HG03571 (cell line): ENCODE data around the gene SERPINA12.

ENCODE experiments used
- ATAC-seq: cut with Tn5 transposase; IDR thresholded peaks from one replicate; pipeline ENCODE4 v1.9.1; 2021; ENCODE audit not compliant: unreplicated experiment

Gene SERPINA12, protein sequence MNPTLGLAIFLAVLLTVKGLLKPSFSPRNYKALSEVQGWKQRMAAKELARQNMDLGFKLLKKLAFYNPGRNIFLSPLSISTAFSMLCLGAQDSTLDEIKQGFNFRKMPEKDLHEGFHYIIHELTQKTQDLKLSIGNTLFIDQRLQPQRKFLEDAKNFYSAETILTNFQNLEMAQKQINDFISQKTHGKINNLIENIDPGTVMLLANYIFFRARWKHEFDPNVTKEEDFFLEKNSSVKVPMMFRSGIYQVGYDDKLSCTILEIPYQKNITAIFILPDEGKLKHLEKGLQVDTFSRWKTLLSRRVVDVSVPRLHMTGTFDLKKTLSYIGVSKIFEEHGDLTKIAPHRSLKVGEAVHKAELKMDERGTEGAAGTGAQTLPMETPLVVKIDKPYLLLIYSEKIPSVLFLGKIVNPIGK

DNA sequence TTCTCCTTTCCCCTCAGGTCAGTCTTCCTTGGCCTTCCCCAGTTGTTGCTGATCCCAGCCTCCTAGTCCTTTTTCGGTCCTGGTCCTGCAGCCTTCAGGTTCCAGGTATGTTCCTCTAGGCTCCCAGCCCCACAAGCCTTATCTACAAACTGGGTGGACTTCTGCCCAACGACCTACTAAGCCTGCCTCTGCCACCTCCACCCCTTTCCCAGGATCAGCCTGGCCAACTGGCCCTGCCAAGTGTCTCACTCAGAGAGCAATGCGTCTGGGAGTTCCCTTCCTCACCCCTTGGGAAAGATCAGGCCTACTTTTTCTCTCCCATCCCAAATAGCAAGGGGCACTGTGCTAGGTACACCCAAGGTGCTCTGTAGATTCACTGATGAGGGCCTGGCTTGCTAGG, at the start of gene SERPINA12:
TSS of gene SERPINA12 (minus strand) at position 114 of the 400 bp plus-strand sequence. CDS start 11,072 bp downstream, outside the sequence.
- ATAC-seq = no peak

DNA sequence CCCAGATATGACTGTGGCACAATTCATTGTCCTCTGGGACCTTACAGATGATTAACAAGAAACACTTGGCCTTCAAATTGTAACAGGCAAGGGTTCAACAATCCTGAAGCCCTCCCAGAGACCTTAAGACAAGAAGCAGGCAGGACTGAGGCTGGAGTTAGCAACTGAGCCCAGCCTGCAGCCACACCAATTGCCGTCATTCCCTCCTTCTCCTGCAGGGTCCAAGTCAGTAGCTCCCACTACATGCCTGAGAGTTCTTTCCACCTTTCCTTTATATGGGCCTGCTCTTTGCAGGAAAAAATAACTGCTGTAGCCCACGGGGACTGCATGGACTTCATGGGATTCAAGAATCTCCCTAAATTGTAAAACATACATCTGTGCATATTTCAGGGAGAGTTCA, 49.6 kb upstream of the SERPINA12 start:
- ATAC-seq = no peak

DNA sequence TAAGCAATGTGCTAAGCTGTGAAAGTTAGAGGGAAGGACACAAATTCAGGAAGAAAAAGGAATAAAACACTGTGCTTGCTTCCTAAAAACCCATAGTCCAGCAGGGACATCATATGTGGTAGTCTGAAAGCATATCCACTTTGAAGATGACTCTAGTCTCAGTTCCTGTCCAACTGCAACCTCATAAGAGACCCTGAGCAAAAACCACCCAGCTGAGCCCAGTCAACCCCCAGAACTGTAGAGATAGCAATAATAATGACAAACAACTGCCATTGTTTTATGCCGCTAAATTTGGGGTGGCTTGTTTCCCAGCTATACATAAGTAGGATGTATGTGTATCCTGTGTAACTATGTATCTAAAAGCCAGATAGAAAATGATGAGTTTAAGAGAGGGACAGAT, 48.1 kb upstream of the SERPINA12 start:
- no peak for ATAC-seq

DNA sequence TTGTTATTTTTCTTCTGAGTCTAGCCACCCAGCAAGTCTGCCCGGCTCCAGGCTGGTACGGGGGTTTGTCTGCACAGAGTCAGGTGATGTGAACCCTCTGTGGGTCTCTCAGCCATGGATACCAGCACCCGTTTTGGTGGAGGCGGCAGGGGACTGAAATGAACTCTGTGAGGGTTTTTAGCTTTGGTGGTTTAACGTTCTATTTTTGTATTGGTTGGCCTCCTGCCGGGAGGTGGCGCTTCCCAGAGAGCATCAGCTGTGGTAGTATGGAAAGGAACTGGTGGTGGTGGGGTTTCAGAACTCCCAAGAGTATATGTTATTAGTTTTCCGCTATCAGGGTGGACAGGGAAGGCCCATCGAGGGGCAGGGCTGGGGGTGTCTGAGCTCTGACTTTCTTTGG, 46.7 kb upstream of the SERPINA12 start:
- no peak for ATAC-seq

DNA sequence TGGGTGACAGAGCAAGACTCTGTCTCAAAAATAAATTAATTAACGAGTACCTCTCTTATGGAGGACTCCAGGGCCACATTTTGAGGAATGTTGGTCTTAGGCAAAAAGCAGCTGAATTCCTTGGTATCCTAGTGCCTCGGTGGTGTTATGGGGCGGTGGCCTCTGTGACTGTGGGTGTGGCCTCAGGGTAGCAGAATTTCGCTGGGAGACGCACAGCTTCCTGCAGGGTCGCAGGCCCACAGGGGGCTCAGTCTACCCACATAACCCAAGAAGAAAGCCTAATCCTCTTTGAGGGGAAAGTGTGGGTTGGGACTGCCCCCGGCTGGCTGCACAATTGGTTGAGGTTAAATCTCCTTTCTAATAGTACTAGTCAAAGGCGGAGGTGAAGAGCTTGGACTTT, 40.8 kb upstream of the SERPINA12 start:
- no peak for ATAC-seq

DNA sequence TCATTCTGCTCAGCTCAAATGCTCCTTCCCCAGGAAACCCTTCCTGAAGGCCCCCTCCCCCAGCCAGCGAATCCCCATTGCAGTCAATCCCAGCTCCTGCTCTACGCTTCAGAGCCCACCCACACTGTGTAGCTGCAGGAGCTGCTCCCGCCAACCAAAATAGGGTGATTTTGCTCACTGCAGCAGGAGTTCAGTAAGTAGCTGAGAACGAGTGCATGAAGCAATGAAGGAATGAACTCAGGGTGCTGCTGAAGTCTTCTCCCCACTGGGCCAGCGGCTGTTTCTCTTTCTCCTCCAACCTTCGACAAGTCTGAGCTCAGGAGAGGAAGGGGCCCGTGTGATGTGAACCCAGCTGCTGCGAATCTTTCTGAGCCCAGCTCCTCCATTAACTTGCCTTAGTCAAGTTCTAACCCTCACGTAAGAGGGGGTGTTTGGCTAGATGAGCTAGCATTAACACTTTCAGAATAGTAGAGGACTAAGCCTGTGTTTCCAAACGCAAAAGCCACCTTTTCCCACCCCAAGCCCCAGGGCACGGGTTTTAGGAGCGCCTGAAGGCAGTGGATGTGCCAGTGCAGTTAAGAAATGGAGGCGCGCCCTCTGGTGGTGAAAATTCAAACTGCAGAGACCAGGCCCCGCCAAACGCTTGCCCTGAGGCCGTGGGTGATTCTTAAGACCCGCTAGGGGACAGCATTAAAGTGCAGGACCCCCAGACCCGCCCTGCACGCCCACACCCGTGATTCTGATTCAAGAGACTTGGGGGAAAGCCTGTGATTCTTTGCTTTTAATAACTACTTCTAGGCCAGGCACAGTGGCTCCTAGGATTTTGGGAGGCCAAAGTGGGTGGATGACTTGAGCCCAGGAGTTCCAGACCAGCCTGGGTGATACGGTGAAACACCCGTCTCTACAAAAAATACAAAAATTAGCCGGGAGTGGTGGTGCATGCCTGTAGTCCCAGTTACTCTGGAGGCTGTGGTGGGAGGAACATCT, 40.0 kb upstream of the SERPINA12 start:
- peak; percentile 86 for ATAC-seq

DNA sequence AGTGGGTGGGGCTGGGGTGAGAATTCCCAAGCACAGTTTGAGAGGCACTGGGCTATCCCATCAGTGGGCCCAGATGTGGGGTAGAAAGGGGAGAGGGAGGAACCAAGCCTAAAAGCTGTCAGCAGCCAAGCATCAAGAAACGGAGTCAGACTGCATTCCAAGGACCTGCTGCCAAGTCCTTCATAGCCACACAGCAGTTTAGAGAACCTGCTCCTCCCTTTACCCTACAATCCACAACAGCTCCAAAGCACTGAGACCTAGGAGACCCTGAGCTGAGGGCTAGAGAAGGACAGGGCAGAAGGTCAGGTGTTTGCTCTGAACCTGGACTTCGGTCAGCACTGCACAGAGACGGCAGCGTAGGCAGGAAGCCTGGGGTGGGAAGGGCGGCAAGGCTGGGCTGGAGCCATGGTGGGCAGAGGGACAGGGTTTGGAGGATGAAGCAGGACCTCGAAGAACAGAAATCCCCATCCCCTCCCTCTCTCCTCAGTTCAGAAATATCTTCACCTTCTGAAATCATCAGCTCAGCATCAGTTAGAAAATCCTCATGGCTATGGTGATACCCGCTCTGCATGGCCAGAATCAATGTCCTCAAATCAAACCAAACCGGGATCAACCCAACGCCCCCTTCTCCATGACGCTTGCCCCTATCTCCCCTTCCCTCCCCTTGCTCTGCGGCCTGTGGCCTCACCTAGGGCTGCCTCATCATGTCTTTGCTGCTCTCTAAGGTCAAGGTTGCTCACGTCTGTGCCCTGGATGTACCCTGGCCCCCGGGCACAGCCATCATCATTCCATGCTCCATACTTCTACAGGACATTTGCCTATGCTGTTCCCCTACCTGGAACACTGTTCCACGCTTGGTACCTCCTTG, 39.1 kb upstream of the SERPINA12 start:
- no peak for ATAC-seq

DNA sequence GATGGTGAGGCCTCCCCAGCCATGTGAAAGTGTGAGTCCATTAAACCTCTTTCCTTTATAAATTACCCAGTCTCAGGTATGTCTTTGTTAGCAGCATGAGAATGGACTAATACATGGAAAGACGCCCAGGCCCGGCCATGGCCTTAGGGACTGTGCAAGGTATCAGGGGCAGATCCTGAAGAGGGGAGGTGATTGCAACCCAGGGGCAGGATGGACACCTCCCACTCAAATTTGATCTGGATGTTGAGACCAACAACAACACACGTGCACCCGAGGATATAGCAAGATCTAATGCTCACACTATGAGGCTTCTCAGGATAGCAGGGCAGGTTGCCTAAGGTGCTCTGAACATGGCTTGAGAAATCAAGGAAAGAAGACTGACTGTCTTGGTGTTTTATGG, 38.5 kb upstream of the SERPINA12 start:
- no peak for ATAC-seq

DNA sequence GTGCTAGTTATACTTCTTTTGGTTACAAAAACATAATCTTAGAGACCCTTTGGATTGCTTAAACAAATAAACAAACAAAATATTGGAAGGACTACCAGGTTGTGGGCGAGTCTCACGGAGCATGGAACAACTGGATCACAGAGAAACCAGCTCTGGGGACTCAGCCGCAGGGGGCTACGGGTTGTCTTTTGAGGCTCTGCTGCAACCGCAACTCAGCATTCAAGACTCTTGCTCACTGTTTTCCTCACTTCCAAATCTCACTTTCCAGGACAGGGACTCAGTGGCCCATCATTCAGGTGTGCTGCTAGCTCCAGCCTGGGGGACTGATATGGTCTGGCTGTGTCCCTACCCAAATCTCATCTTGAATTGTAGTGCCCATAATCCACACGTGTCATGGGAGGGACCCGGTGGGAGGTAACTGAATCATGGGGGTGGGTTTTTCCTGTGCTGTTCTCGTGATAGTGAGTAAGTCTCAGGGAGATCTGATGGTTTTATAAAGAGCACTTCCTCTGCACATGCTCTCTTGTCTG, 37.9 kb upstream of the SERPINA12 start:
- no peak for ATAC-seq

DNA sequence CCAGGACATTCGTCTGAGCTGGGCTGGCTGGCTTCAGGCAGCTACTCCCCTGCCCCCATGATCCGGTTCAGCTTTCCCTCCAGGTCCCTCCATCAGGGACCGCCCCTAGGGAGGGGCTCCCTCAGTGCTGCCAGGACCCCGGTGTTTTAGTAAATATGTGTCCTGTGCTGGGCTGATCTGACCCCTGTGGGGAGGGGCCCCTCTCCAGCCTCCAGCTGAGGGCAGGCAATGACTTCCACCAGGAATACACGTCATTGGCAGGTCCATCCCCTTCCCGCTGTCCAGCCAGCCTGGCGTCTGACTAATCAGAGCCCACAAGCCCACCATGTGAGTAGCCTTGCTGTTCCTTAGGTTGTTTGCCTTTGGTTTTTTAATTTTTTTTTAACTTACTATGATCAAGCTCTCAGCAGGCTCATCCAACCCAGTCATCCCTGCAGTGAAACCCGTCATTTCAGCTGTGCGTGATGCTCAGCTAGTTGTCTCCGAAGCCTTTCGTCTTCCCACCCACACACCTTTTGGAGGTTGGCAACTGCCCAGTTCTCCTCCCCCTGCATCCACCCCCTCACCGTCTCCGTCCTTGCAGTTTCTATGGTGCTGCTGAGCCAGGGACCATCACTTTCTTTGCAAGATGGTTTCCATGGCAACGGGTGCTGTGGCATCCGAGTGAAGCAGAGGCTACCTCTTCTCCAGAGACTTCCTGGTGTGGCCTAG, 36.0 kb upstream of the SERPINA12 start:
- no peak for ATAC-seq

DNA sequence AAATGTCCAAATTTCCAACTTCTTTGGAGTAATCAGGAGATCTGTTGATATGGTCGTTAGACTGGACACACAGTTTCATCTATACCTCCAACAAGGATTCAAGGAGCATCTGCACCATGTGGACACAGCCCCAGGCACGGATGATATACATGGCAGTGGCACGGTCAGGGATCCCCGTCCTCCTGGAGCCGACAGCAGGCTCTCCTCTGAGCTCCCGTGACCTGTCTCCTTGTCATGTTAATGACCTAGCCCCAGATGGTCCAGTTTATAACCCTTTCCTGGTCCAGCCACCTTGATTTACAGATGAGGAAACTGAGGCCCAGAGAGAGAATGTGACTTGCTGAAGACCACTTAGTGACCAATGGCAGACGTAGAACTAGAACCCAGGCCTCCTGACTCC, 35.5 kb upstream of the SERPINA12 start:
- no peak for ATAC-seq

DNA sequence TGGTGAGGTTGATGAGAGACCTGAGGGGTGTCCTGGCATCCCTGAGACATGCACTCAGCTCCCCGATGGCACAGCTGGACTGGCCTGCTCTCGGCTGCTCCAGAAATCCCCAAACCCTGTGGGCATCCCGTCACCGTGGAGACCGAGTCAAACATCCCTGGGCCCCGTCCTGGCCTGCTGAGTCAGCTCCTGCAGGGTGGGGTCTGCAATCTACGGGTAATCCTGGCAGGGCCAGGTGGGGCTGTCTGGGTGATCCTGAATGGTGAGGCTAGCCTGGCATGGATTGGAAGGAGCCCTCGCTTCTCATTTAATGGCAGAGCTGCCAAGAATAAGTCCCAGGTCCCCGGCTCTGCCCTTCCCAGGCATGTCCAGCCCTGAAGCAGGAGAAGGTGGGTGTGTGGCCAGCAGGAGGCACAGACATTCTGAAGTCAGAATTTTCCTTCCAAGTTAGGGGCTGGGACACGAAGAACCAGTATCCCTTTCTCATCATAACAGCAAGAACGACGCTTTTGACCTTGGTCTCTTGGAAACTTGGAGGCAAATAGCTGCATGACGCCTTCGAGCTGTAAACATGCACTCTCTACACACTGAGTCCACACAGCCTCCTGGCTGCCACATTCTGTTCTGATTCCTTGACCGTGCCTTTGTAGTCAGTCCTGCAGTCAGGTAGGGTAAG, 34.3 kb upstream of the SERPINA12 start:
- ATAC-seq = no peak

DNA sequence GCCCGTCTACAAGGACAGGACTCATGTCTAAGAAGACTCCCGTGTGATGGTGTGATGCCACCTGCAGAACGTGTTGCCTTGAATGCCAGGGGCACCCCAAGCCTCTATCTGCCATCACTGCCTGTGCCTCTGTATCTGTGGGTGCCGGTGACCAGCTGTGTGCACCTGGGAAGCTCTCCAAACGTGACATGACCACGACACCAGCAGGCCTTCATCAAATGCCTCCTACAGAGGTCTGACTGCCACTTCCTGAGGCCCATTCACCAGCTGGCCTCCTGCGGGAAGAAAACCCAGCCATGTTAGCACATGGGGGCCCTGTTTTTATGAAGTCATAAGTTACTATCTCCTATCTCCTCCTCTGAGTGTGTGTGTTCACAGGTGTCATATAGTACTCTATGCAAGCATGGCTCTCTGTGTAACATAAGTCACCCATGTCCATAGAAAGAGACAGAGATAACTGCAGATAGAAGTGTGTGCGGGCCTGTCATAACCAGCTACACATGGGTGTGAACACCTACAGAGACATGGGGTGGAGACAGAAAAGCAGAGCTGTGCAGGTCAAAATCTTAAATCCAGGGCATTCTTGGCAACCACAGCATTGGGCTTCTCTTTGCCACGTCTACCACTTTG, 33.7 kb upstream of the SERPINA12 start:
- no peak for ATAC-seq

DNA sequence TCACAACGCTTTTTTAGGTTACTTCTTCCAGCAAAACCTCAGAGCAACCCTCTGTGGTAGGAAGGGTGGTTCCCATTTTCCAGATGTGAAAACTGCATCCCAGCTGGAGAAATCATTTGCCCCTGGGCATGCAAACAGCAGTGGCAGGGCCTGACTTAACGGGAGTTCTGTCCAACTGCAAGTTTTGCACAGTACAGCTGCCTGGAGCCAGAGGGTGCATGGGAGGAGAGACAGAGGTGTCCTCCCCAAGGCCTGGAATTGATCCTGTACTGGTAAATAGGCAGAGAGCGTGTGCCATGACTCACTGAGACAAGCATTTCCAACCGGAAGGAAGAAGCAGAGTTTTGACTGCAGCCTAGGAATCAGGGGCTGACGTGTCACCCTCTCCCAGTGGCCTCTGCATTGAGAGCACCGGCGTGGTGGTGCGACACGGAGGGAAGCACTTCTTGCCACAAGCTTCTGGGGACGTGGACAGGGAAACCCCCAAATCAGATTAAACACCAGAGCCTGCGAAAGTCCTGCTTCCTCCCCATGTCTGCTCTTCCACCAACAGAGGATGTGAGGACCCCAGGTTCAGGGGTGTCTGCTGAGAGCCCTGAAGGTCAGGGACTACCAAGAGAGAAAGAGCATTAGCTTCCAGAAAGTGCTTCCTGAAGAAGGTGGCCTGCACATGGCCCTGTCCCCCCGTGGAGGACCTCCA, 33.0 kb upstream of the SERPINA12 start:
- no peak for ATAC-seq

DNA sequence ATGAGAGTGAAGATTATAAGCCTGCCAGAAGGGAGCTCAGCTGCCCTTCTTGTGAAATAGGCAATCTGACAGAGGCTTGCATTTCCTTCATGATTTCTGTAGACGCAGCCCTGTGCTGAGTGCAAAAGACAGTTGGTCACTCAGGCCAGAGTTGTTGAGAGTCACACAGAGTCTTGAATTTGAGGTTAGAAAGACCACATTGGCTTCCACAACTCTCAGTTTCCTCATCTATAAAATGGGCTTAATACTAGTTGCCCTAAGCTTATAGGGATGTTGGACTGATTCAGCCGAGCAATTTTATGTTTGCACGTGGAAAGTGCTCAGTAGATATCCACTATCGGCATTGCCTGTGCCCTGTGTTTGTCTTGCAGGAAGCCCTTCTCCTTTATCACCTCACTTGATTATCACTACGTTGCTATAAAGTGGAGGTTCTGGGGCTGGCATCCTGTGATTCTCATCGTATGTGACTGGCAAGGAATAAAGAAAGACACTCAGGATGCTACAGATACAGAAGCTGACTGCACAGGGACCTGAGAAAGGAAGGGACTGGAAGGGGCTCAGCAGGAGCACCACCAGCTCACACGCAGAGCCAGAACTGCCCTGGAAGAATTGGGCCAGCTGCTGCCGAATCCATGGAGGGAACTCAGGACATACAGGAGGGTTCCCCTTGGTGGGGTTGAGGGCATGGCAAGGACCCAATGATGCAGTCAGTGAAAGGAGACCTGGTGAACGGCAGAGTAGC, 32.1 kb upstream of the SERPINA12 start:
- no peak for ATAC-seq

DNA sequence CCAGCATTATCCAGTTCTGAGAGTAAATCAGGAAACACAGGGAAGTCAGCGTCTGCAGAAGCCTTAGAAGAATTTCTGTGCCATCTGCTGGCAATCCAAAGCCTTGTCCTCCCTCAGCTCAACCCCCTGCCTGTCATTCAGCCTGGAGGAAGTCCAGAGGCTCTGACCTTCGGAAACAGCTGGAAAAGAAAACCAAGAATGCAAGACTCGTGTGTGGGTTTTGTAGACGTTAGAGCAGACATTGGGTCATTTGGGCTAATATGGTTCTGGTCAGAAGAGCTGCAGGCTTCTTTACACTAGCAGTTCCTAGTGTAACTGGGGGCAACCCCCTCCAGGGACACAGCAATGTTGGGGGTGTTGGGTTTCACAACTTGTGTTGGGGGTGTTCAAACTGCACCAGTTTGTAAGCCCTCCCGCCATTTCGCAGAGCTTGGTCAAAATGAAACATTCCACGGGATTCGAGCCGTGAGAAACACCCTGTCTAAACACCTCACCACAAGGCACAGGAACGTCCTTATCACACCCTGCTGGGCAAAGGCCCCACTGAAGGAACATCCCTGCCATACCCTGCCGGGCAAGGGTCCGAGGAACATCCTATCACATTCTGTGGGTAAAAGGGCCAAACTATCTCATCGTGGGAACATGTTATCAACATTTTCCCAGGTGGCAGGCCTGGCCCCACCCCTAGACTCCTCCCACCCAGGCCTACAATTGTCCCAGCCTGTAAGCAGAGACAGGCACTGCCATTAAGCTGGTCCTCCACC, 30.9 kb upstream of the SERPINA12 start:
- ATAC-seq = no peak

DNA sequence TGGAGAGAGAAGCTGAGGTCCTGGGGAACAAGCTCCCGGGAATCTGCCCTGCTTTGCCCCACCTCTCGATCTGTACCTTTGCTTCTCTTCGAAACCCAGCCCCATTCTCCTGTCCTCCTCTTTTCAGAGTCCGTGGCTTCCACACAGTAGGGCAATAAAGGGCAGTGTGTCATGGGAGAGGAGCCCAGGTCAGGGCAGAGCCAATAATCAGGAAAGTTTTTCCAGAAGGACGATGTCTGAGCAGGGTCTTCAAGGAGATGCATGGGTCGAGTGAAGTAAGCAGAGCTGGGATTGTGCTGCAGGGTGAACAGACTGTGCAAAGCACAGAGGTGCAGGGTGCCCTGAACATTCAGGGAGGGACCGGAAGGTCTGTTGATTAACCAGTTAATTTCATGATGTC, 29.9 kb upstream of the SERPINA12 start:
- ATAC-seq = no peak
